Measurements from ENCODE around the gene METTL17. TPM values are rescaled to one million over a fixed set of nuclear protein-coding genes. Genes with fewer than 3 reads are reported as not detected.
"Not testable (repeated sequence)": the region's sequence is repeated elsewhere in the genome, so short reads cannot be mapped to it uniquely, and the experiment has no call there.

METTL17 gene
- total RNA-seq, 1 experiment from 2014 or later = 98.1 TPM

DNA sequence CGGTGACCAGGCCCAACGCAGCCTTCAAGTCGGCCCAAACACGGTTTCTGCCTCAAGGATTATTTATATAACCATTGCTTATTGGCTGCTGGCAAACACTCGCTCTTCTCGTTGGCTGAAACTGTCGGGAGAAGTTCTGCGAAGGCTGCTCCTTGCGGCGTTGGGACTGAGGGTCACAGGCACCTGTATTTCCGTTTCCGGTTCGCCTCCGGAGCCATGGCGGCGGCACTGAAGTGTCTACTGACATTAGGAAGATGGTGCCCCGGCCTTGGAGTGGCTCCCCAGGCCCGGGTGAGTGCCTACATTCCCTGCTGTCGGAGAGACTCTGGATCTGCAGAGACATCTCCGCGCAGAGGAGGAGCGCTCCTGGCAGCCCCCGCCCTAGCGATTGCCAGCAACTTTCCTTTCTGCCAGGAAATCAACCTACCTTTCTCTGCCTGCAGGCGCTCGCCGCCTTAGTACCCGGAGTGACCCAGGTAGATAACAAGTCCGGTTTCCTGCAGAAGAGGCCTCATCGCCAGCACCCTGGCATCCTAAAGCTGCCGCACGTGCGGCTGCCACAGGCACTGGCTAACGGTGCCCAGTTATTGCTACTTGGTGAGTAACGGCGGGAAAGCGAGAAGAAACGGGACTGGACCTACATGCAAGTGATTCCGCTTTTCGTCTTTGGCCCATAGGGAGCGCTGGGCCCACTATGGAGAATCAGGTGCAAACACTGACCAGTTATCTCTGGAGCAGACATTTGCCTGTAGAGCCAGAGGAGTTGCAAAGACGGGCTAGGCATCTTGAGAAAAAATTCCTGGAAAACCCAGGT is at the start of gene METTL17 (continued):
- TF ChIP-seq FOXP1 (CRISPR knock-in tag; IDR thresholded peaks at IDR 0.05; ENCODE audit: borderline replicate concordance) (peak; percentile 21; the same call in 1 of the 2 replicates), ESRRA (CRISPR knock-in tag; IDR thresholded peaks at IDR 0.05; ENCODE audit: borderline replicate concordance) (no peak), E2F1 (CRISPR knock-in tag; IDR thresholded peaks at IDR 0.05) (no peak), ZNF138 (CRISPR knock-in tag; conservative IDR thresholded peaks at IDR 0.05) (no peak), RORB (CRISPR knock-in tag; IDR thresholded peaks at IDR 0.05) (no peak), ZNF671 (CRISPR knock-in tag; IDR thresholded peaks at IDR 0.05) (no peak), ZNF396 (CRISPR knock-in tag; IDR thresholded peaks at IDR 0.05; ENCODE audit: borderline replicate concordance) (no peak), KAT7 (CRISPR knock-in tag; IDR thresholded peaks at IDR 0.05; ENCODE audit: borderline replicate concordance) (no peak)
- TF ChIP-seq, protein P1, sequence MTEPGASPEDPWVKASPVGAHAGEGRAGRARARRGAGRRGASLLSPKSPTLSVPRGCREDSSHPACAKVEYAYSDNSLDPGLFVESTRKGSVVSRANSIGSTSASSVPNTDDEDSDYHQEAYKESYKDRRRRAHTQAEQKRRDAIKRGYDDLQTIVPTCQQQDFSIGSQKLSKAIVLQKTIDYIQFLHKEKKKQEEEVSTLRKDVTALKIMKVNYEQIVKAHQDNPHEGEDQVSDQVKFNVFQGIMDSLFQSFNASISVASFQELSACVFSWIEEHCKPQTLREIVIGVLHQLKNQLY (CRISPR knock-in tag; IDR thresholded peaks at IDR 0.05) = no peak
- TF ChIP-seq, protein P2, sequence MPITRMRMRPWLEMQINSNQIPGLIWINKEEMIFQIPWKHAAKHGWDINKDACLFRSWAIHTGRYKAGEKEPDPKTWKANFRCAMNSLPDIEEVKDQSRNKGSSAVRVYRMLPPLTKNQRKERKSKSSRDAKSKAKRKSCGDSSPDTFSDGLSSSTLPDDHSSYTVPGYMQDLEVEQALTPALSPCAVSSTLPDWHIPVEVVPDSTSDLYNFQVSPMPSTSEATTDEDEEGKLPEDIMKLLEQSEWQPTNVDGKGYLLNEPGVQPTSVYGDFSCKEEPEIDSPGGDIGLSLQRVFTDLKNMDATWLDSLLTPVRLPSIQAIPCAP (CRISPR knock-in tag; IDR thresholded peaks at IDR 0.05) = 0 out of 2 replicates have a peak, but pooled peaks have one; percentile 40
- TF ChIP-seq, protein P3, sequence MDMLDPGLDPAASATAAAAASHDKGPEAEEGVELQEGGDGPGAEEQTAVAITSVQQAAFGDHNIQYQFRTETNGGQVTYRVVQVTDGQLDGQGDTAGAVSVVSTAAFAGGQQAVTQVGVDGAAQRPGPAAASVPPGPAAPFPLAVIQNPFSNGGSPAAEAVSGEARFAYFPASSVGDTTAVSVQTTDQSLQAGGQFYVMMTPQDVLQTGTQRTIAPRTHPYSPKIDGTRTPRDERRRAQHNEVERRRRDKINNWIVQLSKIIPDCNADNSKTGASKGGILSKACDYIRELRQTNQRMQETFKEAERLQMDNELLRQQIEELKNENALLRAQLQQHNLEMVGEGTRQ (CRISPR knock-in tag; IDR thresholded peaks at IDR 0.05) = 0 out of 2 replicates have a peak, but pooled peaks have one; percentile 30
- TF ChIP-seq, protein P4, sequence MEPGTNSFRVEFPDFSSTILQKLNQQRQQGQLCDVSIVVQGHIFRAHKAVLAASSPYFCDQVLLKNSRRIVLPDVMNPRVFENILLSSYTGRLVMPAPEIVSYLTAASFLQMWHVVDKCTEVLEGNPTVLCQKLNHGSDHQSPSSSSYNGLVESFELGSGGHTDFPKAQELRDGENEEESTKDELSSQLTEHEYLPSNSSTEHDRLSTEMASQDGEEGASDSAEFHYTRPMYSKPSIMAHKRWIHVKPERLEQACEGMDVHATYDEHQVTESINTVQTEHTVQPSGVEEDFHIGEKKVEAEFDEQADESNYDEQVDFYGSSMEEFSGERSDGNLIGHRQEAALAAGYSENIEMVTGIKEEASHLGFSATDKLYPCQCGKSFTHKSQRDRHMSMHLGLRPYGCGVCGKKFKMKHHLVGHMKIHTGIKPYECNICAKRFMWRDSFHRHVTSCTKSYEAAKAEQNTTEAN (CRISPR knock-in tag; IDR thresholded peaks at IDR 0.05) = 0 out of 2 replicates have a peak, but pooled peaks have one; percentile 34
- TF ChIP-seq, protein P5, sequence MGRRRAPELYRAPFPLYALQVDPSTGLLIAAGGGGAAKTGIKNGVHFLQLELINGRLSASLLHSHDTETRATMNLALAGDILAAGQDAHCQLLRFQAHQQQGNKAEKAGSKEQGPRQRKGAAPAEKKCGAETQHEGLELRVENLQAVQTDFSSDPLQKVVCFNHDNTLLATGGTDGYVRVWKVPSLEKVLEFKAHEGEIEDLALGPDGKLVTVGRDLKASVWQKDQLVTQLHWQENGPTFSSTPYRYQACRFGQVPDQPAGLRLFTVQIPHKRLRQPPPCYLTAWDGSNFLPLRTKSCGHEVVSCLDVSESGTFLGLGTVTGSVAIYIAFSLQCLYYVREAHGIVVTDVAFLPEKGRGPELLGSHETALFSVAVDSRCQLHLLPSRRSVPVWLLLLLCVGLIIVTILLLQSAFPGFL (CRISPR knock-in tag; IDR thresholded peaks at IDR 0.05; ENCODE audit: borderline replicate concordance) = no peak

- H3K4me1 Mint-ChIP-seq = peaks cover 19% of the 10 kb centered on the region
- H3K27me3 Mint-ChIP-seq (ENCODE audit: low read depth); H3K9me3 Mint-ChIP-seq; H3K4me3 Mint-ChIP-seq; DNase-seq (ENCODE audit: low spot score); ATAC-seq; H3K36me3 Mint-ChIP-seq; POLR2A ChIA-PET; H3K27ac Mint-ChIP-seq: not testable (repeated sequence)
- CTCF ChIA-PET = interaction anchor here (1.1 kb wide), 1 partner anchor 26 kb away, joined by 7 read pairs; no protein-coding TSS in a partner anchor
Observed at GRCh38 chr14:20945146-20945545, 44.6 kb upstream of the METTL17 start.

DNA sequence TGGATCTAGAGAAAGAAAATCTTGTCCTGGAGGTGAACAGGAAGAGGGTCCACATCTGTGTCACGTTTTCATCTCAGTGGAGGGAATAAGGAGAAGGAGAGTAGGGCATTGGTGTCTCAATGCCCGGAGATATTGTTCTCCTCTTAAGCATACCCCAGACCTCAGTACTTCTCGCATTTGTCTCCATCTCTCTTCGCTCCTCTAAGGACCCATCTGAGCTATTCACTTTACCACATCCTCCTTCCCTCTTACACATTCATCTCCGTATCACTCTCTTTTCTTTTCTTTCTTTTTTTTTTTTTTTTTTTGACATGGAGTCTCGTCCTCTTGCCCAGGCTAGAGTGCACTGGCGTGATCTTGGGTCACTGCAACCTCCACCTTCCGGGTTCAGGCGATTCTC is 43.1 kb upstream of the METTL17 start:
- H3K9me3 Mint-ChIP-seq; H3K4me3 Mint-ChIP-seq; CTCF ChIA-PET; ATAC-seq; H3K27me3 Mint-ChIP-seq (ENCODE audit: low read depth); H3K4me1 Mint-ChIP-seq; DNase-seq (ENCODE audit: low spot score); H3K36me3 Mint-ChIP-seq; H3K27ac Mint-ChIP-seq; POLR2A ChIA-PET: not testable (repeated sequence)

- DNase-seq (ENCODE audit: low spot score); H3K27ac Mint-ChIP-seq; ATAC-seq; POLR2A ChIA-PET; H3K4me3 Mint-ChIP-seq; H3K9me3 Mint-ChIP-seq; H3K36me3 Mint-ChIP-seq; H3K27me3 Mint-ChIP-seq (ENCODE audit: low read depth); H3K4me1 Mint-ChIP-seq: not testable (repeated sequence)
- CTCF ChIA-PET = interaction anchor here (0.6 to 1.3 kb wide), 2 partner anchors 16 to 865 kb away, joined by 3 to 6 read pairs; no protein-coding TSS in a partner anchor
Observed at GRCh38 chr14:20954736-20955537, 34.8 kb upstream of the METTL17 start, which contains the start of gene RNASE2. RNASE2 (plus strand) TSS chr14:20955487; CDS start chr14:20955772, 285 bp downstream.

- POLR2A ChIA-PET; H3K36me3 Mint-ChIP-seq; H3K27me3 Mint-ChIP-seq (ENCODE audit: low read depth); ATAC-seq; H3K4me1 Mint-ChIP-seq; H3K4me3 Mint-ChIP-seq; H3K9me3 Mint-ChIP-seq; H3K27ac Mint-ChIP-seq; DNase-seq (ENCODE audit: low spot score): not testable (repeated sequence)
- CTCF ChIA-PET = interaction anchor here (1.3 kb wide), 1 partner anchor 16 kb away, joined by 6 read pairs; no protein-coding TSS in a partner anchor
Observed at GRCh38 chr14:20955538-20955873, 34.3 kb upstream of the METTL17 start.

Measured in WTC11 (cell line).